WTC11 (cell line): ENCODE results near the gene CCDC83. TPM values are rescaled to one million over a fixed set of nuclear protein-coding genes. Genes with fewer than 3 reads are reported as not detected.
A peak's percentile ranks its signal among the peaks of the same experiment; 100 is the strongest.

ENCODE experiments used
- ATAC-seq: fragments of 200-7000 bp; cut with Tn5 transposase; 2 replicates; pipeline ENCODE4 v1.10.0; 2021; ENCODE audit warnings: mild to moderate bottlenecking, moderate library complexity
- Bru-seq: library from RNA; stranded (reverse); fragments of 400-500 nt; gene quantifications from one replicate; lab custom pipeline; 2021; lab: Mats Ljungman, UMichigan
- CTCF ChIA-PET: fragments of 300-600 bp; sonication (Branson Sonifier 250); formaldehyde crosslinking; loops from one replicate; lab custom pipeline; 2021; ENCODE audit warnings: antibody characterized with exemption; lab: Charles Lee
- POLR2A ChIA-PET: fragments of 350-600 bp; sonication (Branson Sonifier 250); formaldehyde crosslinking; loops from one replicate; lab custom pipeline; 2021; ENCODE audit warnings: antibody characterized with exemption; lab: Charles Lee
- DNase-seq: peaks from one replicate; pipeline ENCODE4 v3.0.0; 2021; ENCODE audit warnings: low spot score
- H3K27ac Mint-ChIP-seq: 2 replicates; pipeline ENCODE4 v1.8.0; 2021; ENCODE audit warnings: mixed read lengths
- H3K27me3 Mint-ChIP-seq: 2 replicates; pipeline ENCODE4 v1.8.0; 2021; ENCODE audit warnings: low read depth, mild to moderate bottlenecking, moderate library complexity, mixed read lengths
- H3K36me3 Mint-ChIP-seq: 2 replicates; pipeline ENCODE4 v1.8.0; 2021; ENCODE audit warnings: mixed read lengths
- H3K4me1 Mint-ChIP-seq: 2 replicates; pipeline ENCODE4 v1.8.0; 2022; ENCODE audit warnings: mixed read lengths
- H3K4me3 Mint-ChIP-seq: 2 replicates; pipeline ENCODE4 v1.8.0; 2021; ENCODE audit warnings: mild to moderate bottlenecking, moderate library complexity, mixed read lengths
- H3K9me3 Mint-ChIP-seq: 2 replicates; pipeline ENCODE4 v1.8.0; 2021; ENCODE audit warnings: mixed read lengths
- CBFB ChIP-seq: sonication (generic); formaldehyde crosslinking; IDR thresholded peaks from 2 replicates; pipeline ENCODE4 v1.8.1; 2022; ENCODE audit warnings: mild to moderate bottlenecking, low read depth, missing genetic modification reagents
- ESRRA ChIP-seq: sonication (generic); formaldehyde crosslinking; IDR thresholded peaks from 2 replicates; pipeline ENCODE4 v1.8.1; 2022; ENCODE audit warnings: mild to moderate bottlenecking, missing genetic modification reagents, borderline replicate concordance
- FOXK1 ChIP-seq: sonication (generic); formaldehyde crosslinking; IDR thresholded peaks from 2 replicates; pipeline ENCODE4 v1.8.0; 2022; ENCODE audit warnings: mild to moderate bottlenecking, moderate library complexity, missing genetic modification reagents
- MXD4 ChIP-seq: fragments of 250-450 bp; sonication (Bioruptor Pico); IDR thresholded peaks from 2 replicates; pipeline ENCODE4 v1.8.0; 2021; ENCODE audit warnings: mild to moderate bottlenecking, moderate library complexity, borderline replicate concordance
- NFATC4 ChIP-seq: fragments of 250-450 bp; sonication (Bioruptor Pico); IDR thresholded peaks from 2 replicates; pipeline ENCODE4 v1.9.0; 2021; ENCODE audit warnings: mild to moderate bottlenecking
- NFE2L1 ChIP-seq: sonication (generic); formaldehyde crosslinking; IDR thresholded peaks from 2 replicates; pipeline ENCODE4 v1.8.1; 2023; ENCODE audit warnings: missing genetic modification reagents
- NR1H2 ChIP-seq: sonication (generic); formaldehyde crosslinking; IDR thresholded peaks from 2 replicates; pipeline ENCODE4 v1.9.0; 2021; ENCODE audit warnings: mild to moderate bottlenecking, moderate library complexity, missing genetic modification reagents
- NR2C2 ChIP-seq: sonication (generic); formaldehyde crosslinking; IDR thresholded peaks from 2 replicates; pipeline ENCODE4 v1.8.0; 2022; ENCODE audit warnings: mild to moderate bottlenecking, missing genetic modification reagents
- NR3C1 ChIP-seq: sonication (generic); formaldehyde crosslinking; conservative IDR thresholded peaks from 2 replicates; pipeline ENCODE4 v1.8.1; 2023; ENCODE audit warnings: low read depth, mild to moderate bottlenecking, missing genetic modification reagents
- PRRX2 ChIP-seq: fragments of 250-450 bp; sonication (Bioruptor Pico); IDR thresholded peaks from 2 replicates; pipeline ENCODE4 v1.8.0; 2021; ENCODE audit warnings: mild to moderate bottlenecking
- RORB ChIP-seq: fragments of 250-450 bp; sonication (Bioruptor Pico); IDR thresholded peaks from 2 replicates; pipeline ENCODE4 v1.9.0; 2021; ENCODE audit warnings: mild to moderate bottlenecking
- TEAD1 ChIP-seq: sonication (generic); formaldehyde crosslinking; IDR thresholded peaks from 2 replicates; pipeline ENCODE4 v1.8.0; 2022; ENCODE audit warnings: mild to moderate bottlenecking, missing genetic modification reagents
- ZNF219 ChIP-seq: sonication (generic); formaldehyde crosslinking; IDR thresholded peaks from 2 replicates; pipeline ENCODE4 v1.8.0; 2023; ENCODE audit warnings: missing genetic modification reagents, mild to moderate bottlenecking, borderline replicate concordance
- ZNF232 ChIP-seq: sonication (generic); formaldehyde crosslinking; IDR thresholded peaks from 2 replicates; pipeline ENCODE4 v1.8.0; 2022; ENCODE audit warnings: mild to moderate bottlenecking, missing genetic modification reagents
- ZNF671 ChIP-seq: fragments of 250-450 bp; sonication (Bioruptor Pico); IDR thresholded peaks from 2 replicates; pipeline ENCODE4 v1.8.0; 2021; ENCODE audit warnings: mild to moderate bottlenecking
- long read RNA-seq, 3 experiments: library from RNA in 1 of 3; library from capped mRNA in 1 of 3; library from polyadenylated mRNA in 1 of 3; unstranded in 2 of 3; stranded (forward) in 1 of 3; transcript quantifications; one replicate each; pipeline ENCODE4 v2.0.0, GENCODE V29; 2021
- total RNA-seq: library from RNA; stranded (reverse); gene quantifications from 3 replicates; pipeline ENCODE4 v1.2.3, GENCODE V29; 2021
- TF ChIP-seq, protein P1 (sequence below): sonication (generic); formaldehyde crosslinking; IDR thresholded peaks from 2 replicates; pipeline ENCODE4 v1.8.1; 2022; ENCODE audit warnings: mild to moderate bottlenecking, moderate library complexity, missing genetic modification reagents
- TF ChIP-seq, protein P2 (sequence below): sonication (generic); formaldehyde crosslinking; IDR thresholded peaks from 2 replicates; pipeline ENCODE4 v1.8.1; 2022; ENCODE audit warnings: low read depth, mild to moderate bottlenecking, moderate library complexity, missing genetic modification reagents, borderline replicate concordance
- TF ChIP-seq, protein P3 (sequence below): fragments of 250-450 bp; sonication (Bioruptor Pico); conservative IDR thresholded peaks from 2 replicates; pipeline ENCODE4 v1.9.0; 2021; ENCODE audit warnings: mild to moderate bottlenecking
- TF ChIP-seq, protein P4 (sequence below): sonication (generic); formaldehyde crosslinking; IDR thresholded peaks from 2 replicates; pipeline ENCODE4 v1.8.1; 2023; ENCODE audit warnings: mild to moderate bottlenecking, missing genetic modification reagents, moderate library complexity
- TF ChIP-seq, protein P5 (sequence below): fragments of 250-450 bp; sonication (Bioruptor Pico); IDR thresholded peaks from 2 replicates; pipeline ENCODE4 v2.1.2; 2022; ENCODE audit warnings: mild to moderate bottlenecking, moderate library complexity

The CCDC83 gene
- total RNA-seq, result not detected in 3 replicates
- Bru-seq, nascent RNA, result not detected
- long read RNA-seq, experiment 1, result 0 reads
- long read RNA-seq, experiment 2, result 0 reads
- long read RNA-seq, experiment 3, result 0 reads

DNA sequence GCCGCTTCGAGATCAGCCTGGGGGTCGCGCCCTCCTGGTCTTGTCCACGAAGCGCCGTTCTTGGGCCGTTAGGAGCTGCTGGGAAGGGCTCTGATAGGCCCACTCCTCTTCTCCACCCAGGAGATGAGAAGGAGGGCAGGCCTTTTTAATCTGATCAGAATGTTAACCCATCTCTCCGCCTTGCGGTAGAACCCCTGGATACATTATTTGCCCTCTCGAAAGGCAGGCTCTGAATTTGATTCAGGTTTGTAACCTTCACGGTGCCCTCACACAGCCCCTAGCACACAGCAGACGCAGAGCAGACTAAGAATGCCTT, at the start of gene CCDC83:
Gene CCDC83 (plus strand): TSS at position 43 of the 316 bp plus-strand sequence. CDS start 9,741 bp downstream, outside the sequence.
- peak within 1 kb of the TSS; percentile 76 for H3K4me3 Mint-ChIP-seq
- CTCF ChIA-PET, result interaction anchor here (0.6 to 2.2 kb wide), 63 partner anchors 10 to 716 kb away, joined by 3 to 27 read pairs (median 4); partner anchors contain the start of genes CCDC81, DLG2, PICALM and TMEM126B
- H3K27ac Mint-ChIP-seq, result peak within 1 kb of the TSS; percentile 49; the same call in 1 of the 2 replicates
- H3K4me1 Mint-ChIP-seq, result peaks cover 11% of the 10 kb centered on the region
- no peak for DNase-seq
- TF ChIP-seq NR1H2 (CRISPR knock-in tag), result no peak
- TF ChIP-seq RORB (CRISPR knock-in tag), result no peak
- TF ChIP-seq ZNF232 (CRISPR knock-in tag), result no peak
- TF ChIP-seq NR3C1 (CRISPR knock-in tag), result no peak
- TF ChIP-seq CBFB, result no peak
- no peak for TF ChIP-seq NFE2L1 (CRISPR knock-in tag)
- TF ChIP-seq, protein P1, sequence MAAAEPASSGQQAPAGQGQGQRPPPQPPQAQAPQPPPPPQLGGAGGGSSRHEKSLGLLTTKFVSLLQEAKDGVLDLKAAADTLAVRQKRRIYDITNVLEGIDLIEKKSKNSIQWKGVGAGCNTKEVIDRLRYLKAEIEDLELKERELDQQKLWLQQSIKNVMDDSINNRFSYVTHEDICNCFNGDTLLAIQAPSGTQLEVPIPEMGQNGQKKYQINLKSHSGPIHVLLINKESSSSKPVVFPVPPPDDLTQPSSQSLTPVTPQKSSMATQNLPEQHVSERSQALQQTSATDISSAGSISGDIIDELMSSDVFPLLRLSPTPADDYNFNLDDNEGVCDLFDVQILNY (CRISPR knock-in tag), result no peak
- TF ChIP-seq, protein P2, sequence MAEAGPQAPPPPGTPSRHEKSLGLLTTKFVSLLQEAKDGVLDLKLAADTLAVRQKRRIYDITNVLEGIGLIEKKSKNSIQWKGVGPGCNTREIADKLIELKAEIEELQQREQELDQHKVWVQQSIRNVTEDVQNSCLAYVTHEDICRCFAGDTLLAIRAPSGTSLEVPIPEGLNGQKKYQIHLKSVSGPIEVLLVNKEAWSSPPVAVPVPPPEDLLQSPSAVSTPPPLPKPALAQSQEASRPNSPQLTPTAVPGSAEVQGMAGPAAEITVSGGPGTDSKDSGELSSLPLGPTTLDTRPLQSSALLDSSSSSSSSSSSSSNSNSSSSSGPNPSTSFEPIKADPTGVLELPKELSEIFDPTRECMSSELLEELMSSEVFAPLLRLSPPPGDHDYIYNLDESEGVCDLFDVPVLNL (CRISPR knock-in tag), result no peak
- no peak for TF ChIP-seq ZNF219
- no peak for TF ChIP-seq ZNF671 (CRISPR knock-in tag)
- TF ChIP-seq TEAD1 (CRISPR knock-in tag), result no peak
- no peak for TF ChIP-seq NR2C2 (CRISPR knock-in tag)
- TF ChIP-seq, all 79 proteins: peak for 0
- H3K36me3 Mint-ChIP-seq, result peaks cover 24% of the 10 kb centered on the region
- H3K27me3 Mint-ChIP-seq, result peaks cover 5% of the 10 kb centered on the region
- ATAC-seq, result peak; percentile 55
- POLR2A ChIA-PET, result interaction anchor here (0.5 to 1.4 kb wide), 8 partner anchors 70 to 486 kb away, joined by 3 to 4 read pairs (median 3); partner anchors contain the start of gene PICALM
- peaks cover 17% of the 10 kb centered on the region for H3K9me3 Mint-ChIP-seq

DNA sequence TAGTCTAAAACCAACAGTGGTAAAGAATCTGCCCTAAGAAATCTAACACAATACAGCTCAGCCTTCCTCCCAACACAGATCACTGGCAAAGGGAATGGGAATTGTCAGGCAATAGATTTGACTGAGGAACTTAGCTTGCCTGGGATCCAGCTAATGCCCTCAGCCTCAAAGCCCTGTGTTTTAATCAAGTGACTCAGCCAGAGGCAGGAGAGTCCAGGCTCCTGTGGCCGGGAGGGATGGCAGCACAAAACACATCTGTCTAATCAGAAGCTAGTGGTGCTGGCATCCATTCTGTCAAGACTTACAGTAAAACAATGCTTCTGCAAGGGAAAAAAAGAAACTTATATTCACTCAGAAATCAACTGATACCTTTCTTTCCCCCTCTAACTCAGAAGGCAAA, 49.8 kb upstream of the CCDC83 start:
- H3K27me3 Mint-ChIP-seq, result peaks cover 18% of the 10 kb centered on the region
- H3K27ac Mint-ChIP-seq, result no peak overlapping the region
- TF ChIP-seq MXD4 (CRISPR knock-in tag) (no peak), FOXK1 (no peak), NFATC4 (CRISPR knock-in tag) (no peak), NR1H2 (CRISPR knock-in tag) (no peak), PRRX2 (CRISPR knock-in tag) (no peak), ESRRA (CRISPR knock-in tag) (no peak)
- TF ChIP-seq, protein P3, sequence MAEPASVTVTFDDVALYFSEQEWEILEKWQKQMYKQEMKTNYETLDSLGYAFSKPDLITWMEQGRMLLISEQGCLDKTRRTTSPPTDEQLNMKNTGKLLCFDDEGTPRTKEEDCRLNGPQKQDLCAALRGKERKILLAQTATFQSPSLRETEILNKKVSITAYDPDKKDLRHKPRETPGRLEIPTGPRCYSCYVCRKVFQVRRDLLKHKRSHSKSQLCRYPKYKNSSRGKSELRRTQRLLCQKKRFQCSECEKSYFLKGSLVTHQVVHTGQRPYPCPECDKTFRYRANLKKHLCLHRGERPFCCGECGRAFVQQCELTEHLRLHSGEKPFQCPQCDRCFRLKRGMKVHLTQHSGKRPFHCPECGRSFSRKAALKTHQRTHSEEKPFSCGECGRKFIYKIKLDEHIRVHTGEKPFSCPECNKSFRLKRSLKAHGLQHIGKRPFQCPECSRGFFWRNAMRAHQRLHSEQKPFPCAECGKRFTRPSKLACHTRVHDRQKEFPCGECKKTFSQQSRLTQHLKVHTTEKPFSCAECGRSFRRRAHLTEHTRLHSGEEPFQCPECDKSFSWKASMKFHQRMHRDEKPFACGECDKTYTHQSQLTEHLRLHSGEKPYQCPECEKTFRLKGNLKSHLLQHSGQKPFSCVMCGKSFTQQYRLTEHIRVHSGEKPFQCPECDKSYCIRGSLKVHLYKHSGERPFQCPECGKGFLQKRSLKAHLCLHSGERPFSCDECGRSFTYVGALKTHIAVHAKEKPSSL (CRISPR knock-in tag), result no peak
- TF ChIP-seq, protein P4, sequence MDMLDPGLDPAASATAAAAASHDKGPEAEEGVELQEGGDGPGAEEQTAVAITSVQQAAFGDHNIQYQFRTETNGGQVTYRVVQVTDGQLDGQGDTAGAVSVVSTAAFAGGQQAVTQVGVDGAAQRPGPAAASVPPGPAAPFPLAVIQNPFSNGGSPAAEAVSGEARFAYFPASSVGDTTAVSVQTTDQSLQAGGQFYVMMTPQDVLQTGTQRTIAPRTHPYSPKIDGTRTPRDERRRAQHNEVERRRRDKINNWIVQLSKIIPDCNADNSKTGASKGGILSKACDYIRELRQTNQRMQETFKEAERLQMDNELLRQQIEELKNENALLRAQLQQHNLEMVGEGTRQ, result no peak
- TF ChIP-seq, protein P5, sequence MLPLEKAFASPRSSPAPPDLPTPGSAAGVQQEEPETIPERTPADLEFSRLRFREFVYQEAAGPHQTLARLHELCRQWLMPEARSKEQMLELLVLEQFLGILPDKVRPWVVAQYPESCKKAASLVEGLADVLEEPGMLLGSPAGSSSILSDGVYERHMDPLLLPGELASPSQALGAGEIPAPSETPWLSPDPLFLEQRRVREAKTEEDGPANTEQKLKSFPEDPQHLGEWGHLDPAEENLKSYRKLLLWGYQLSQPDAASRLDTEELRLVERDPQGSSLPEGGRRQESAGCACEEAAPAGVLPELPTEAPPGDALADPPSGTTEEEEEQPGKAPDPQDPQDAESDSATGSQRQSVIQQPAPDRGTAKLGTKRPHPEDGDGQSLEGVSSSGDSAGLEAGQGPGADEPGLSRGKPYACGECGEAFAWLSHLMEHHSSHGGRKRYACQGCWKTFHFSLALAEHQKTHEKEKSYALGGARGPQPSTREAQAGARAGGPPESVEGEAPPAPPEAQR (CRISPR knock-in tag), result no peak
- POLR2A ChIA-PET, result no interaction called here
- H3K9me3 Mint-ChIP-seq, result no peaks in the 10 kb centered on the region
- no peaks in the 10 kb centered on the region for H3K36me3 Mint-ChIP-seq
- CTCF ChIA-PET, result interaction anchor here (0.7 to 0.9 kb wide), 2 partner anchors 50 to 627 kb away, joined by 3 to 4 read pairs; partner anchors contain the start of gene CCDC83
- no peak for DNase-seq
- no peak for ATAC-seq
- H3K4me1 Mint-ChIP-seq, result peaks cover 13% of the 10 kb centered on the region
- H3K4me3 Mint-ChIP-seq, result no peak overlapping the region
